ENCODE results near the gene MPHOSPH9. TPM values are rescaled to one million over a fixed set of nuclear protein-coding genes. Genes with fewer than 3 reads are reported as not detected.
A peak's percentile ranks its signal among the peaks of the same experiment; 100 is the strongest.

The MPHOSPH9 gene
- polyA plus RNA-seq, 3 donors = 6.3 to 14.1 (median 9.2) TPM

DNA sequence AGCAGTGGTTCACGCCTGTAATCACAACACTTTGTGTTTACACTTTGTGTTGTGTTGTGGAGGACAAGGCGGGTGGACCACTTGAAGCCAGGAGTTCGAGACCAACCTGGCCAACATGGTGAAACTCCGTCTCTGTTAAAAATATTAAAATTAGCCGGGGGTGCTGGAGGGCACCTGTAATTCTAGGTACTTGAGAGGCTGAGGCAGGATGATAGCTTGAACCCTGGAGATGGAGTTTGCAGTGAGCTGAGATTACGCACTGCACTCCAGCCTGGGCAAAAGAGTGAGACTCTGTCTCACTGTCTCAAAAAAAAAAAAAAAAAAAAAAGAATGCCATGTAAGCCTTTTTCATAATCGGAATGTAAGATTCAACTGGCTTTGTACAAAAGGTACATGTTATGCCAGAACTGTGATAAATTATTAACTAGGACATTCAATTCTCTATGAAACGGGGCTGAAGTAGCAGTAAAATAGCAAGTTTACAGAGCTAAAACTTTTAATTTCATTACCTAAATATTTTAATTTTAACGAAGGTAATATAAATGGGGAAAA, 68.2 kb downstream of the MPHOSPH9 start:
- TF ChIP-seq, protein P1, sequence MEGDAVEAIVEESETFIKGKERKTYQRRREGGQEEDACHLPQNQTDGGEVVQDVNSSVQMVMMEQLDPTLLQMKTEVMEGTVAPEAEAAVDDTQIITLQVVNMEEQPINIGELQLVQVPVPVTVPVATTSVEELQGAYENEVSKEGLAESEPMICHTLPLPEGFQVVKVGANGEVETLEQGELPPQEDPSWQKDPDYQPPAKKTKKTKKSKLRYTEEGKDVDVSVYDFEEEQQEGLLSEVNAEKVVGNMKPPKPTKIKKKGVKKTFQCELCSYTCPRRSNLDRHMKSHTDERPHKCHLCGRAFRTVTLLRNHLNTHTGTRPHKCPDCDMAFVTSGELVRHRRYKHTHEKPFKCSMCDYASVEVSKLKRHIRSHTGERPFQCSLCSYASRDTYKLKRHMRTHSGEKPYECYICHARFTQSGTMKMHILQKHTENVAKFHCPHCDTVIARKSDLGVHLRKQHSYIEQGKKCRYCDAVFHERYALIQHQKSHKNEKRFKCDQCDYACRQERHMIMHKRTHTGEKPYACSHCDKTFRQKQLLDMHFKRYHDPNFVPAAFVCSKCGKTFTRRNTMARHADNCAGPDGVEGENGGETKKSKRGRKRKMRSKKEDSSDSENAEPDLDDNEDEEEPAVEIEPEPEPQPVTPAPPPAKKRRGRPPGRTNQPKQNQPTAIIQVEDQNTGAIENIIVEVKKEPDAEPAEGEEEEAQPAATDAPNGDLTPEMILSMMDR (IDR thresholded peaks at IDR 0.05) = no peak
- intact Hi-C loops (cut with micrococcal nuclease) = no loop called here
- Histone ChIP-seq H2AFZ (ENCODE audit: insufficient read depth, low read depth, low read length, poor library complexity, severe bottlenecking) (no peak overlapping the region), H3K9me3 (replicated peaks in 1 of 2; ENCODE audit: control insufficient read depth in 1 of 2, insufficient read depth in 1 of 2, low read length in 2 of 2) (no peaks in the 10 kb centered on the region), H3K4me1 (ENCODE audit: control insufficient read depth in 1 of 2, insufficient read depth in 2 of 2, low read length in 2 of 2) (no peaks in the 10 kb centered on the region), H3K27ac (ENCODE audit: low read depth in 1 of 2, low read length in 2 of 2) (no peak overlapping the region), H3K4me3 (replicated peaks in 1 of 3; ENCODE audit: low read depth in 2 of 3, low read length in 3 of 3) (no peak overlapping the region), H3K4me2 (replicated peaks; ENCODE audit: extremely low read depth, low read length, poor library complexity, severe bottlenecking) (no peak overlapping the region), H3K27me3 (ENCODE audit: control insufficient read depth in 2 of 2, insufficient read depth in 2 of 2, low read length in 2 of 2) (no peaks in the 10 kb centered on the region), H4K20me1 (ENCODE audit: insufficient read depth, low read length) (no peaks in the 10 kb centered on the region), H3K79me2 (ENCODE audit: insufficient read depth, low read length) (no peaks in the 10 kb centered on the region), H3K9ac (ENCODE audit: insufficient read depth, low read length, poor library complexity, severe bottlenecking) (no peak overlapping the region), H3K36me3 (replicated peaks in 1 of 2; ENCODE audit: control insufficient read depth in 1 of 2, insufficient read depth in 2 of 2, low read length in 2 of 2) (peaks cover 61 to 79% of the 10 kb centered on the region in 2 donors)
- Mint-ChIP-seq H3K27me3 (ENCODE audit: low read depth in 3 of 3) (no peaks in the 10 kb centered on the region), H3K36me3 (peaks cover 70 to 84% of the 10 kb centered on the region in 2 donors), H3K9me3 (no peaks in the 10 kb centered on the region), H3K4me1 (no peaks in the 10 kb centered on the region), H3K27ac (no peak overlapping the region), H3K4me3 (no peak overlapping the region)
- WGBS (ENCODE audit: insufficient coverage) = 100% methylated on average over 2 of the region's 9 CpGs
- no peak for DNase-seq

DNA sequence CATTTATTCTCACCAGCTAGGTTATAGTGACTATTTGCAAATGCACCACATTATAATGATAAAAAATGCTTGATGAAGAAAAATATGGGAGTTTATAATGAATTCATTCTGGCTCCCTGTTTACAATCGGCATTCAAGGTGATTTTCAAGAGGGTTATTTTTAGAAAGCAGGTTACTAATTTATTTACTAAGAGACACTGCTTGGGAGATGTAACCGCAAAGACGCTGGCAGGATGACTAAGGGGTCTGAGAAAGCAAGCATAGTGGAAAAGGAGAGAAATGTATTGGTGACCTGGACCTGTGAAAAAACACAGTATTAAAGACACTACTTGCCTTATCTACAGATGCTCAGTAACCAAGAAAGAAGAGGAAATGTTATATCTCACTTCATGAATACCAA, 68.7 kb downstream of the MPHOSPH9 start:
- H3K4me1 ChIP-seq (ENCODE audit: control insufficient read depth in 1 of 2, insufficient read depth in 2 of 2, low read length in 2 of 2) = no peaks in the 10 kb centered on the region
- TF ChIP-seq, protein P1 (IDR thresholded peaks at IDR 0.05) = no peak
- Mint-ChIP-seq H3K4me1 (no peaks in the 10 kb centered on the region), H3K27me3 (ENCODE audit: low read depth in 3 of 3) (no peaks in the 10 kb centered on the region), H3K9me3 (no peaks in the 10 kb centered on the region), H3K27ac (peak overlapping the region in 1 of 7 donors; percentile 57), H3K4me3 (no peak overlapping the region), H3K36me3 (peaks cover 71 to 83% of the 10 kb centered on the region in 2 donors)
- H4K20me1 ChIP-seq (ENCODE audit: insufficient read depth, low read length) = no peaks in the 10 kb centered on the region
- intact Hi-C loops (cut with micrococcal nuclease) = no loop called here
- no peak overlapping the region for H3K4me2 ChIP-seq (replicated peaks; ENCODE audit: extremely low read depth, low read length, poor library complexity, severe bottlenecking)
- no CpG with 5 or more reads among the region's 3 CpGs for WGBS (ENCODE audit: insufficient coverage)
- H3K79me2 ChIP-seq (ENCODE audit: insufficient read depth, low read length) = no peaks in the 10 kb centered on the region
- H3K9ac ChIP-seq (ENCODE audit: insufficient read depth, low read length, poor library complexity, severe bottlenecking) = no peak overlapping the region
- H2AFZ ChIP-seq (ENCODE audit: insufficient read depth, low read depth, low read length, poor library complexity, severe bottlenecking) = no peak overlapping the region
- no peak for DNase-seq
- H3K9me3 ChIP-seq (replicated peaks in 1 of 2; ENCODE audit: control insufficient read depth in 1 of 2, insufficient read depth in 1 of 2, low read length in 2 of 2) = no peaks in the 10 kb centered on the region
- no peak overlapping the region for H3K4me3 ChIP-seq (replicated peaks in 1 of 3; ENCODE audit: low read depth in 2 of 3, low read length in 3 of 3)
- no peak overlapping the region for H3K27ac ChIP-seq (ENCODE audit: low read depth in 1 of 2, low read length in 2 of 2)
- no peaks in the 10 kb centered on the region for H3K27me3 ChIP-seq (ENCODE audit: control insufficient read depth in 2 of 2, insufficient read depth in 2 of 2, low read length in 2 of 2)
- peaks cover 61 to 84% of the 10 kb centered on the region in 2 donors for H3K36me3 ChIP-seq (replicated peaks in 1 of 2; ENCODE audit: control insufficient read depth in 1 of 2, insufficient read depth in 2 of 2, low read length in 2 of 2)

Measured in CD14-positive monocyte (primary cell).